Vein endothelial cell (primary cell): ENCODE data around the gene CRABP2. TPM values are rescaled to one million over a fixed set of nuclear protein-coding genes. Genes with fewer than 3 reads are reported as not detected.

Source experiments
- total RNA-seq: library from RNA; depleted of rRNA; stranded (reverse); fragments of >200 nt; gene quantifications from 2 replicates; pipeline ENCODE4 v1.2.3, GENCODE V29; 2012

CRABP2 gene
- total RNA-seq = 0.65 TPM in 1 of 2 replicates, not detected in the other

GRCh38 chr1:156705321-156705917 is at the start of gene CRABP2:
Gene CRABP2 (minus strand): TSS chr1:156705583. CDS start chr1:156705446, 137 bp downstream.

DNA sequence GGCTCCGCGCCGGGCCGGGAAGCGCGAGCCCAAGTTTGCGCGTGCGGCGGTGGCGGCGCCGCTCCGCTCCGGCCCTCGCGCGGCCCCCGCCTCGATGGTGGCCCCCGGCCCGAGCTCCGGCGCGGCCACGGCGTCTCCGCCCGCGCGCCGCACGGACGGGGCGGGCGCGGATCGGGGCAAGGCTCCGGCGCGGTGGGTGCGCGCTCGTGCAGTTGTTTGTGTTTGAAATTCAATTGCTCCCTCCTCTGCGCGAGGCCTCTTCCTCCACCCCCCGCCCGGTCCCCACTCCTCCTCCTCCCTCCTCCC is 46.0 kb upstream of the CRABP2 start, which contains the start of gene HDGF:
HDGF (minus strand) TSS at position 225 of the 306 bp plus-strand sequence. CDS start 246 bp downstream, outside the sequence.

DNA sequence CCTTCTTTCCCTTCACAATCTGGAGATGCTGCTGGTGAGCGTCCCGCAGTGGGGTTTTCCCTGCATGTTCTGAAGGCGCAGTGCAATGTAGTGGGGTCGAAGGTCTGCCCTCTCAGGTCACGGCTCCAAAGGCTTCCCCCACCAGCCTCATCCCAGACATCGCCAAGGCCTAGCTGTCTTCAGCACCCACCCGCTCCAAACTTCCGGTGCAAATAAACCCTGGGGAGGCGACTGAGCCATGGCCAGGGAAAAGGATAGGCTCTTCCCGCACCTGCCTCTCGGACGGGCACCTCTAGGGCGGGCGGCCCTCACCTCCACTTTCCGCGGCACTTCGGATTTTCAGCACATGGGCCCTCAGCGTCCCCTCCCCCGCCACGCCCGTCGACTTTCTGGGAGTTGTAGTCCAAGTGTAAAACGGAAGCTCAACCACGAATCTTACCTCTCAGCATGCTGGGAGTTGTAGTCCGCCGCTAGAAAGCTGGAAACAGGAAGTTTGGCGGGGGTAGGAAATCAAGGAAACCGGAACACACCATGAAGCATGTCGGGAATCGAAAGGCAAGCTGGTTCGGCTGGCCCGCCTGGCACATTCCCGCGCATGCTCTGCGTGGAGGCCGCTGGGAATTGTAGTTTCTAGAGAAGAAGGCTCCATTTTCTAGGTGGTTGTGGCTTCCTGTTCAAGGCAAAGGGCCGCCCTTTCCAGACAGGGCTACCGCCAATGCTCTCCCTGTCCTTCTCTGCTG is 35.5 kb upstream of the CRABP2 start, which contains the start of gene MRPL24:
MRPL24 (minus strand) TSS at position 348 of the 740 bp plus-strand sequence. CDS start 2,384 bp downstream, outside the sequence.

GRCh38 chr1:156728599-156729462 is 23.4 kb upstream of the CRABP2 start, which contains the start of gene ISG20L2:
Gene ISG20L2 (minus strand): TSS chr1:156728766. CDS start chr1:156727652, 1,114 bp downstream.

GRCh38 chr1:156727926-156728598 is 22.7 kb upstream of the CRABP2 start, which contains the start of gene METTL25B:
Gene METTL25B (plus strand): TSS chr1:156728469. CDS start chr1:156729105, 636 bp downstream.

GRCh38 chr1:156676820-156677615 is 28.4 kb downstream of the CRABP2 start, which contains the start of gene NES:
Gene NES (minus strand): TSS chr1:156677407. CDS start chr1:156677264, 143 bp downstream.

Other genes with a start within 250 kb of the CRABP2 start
- gene MEF2D, start 204.8 kb downstream of the CRABP2 start, total RNA-seq = 21.6 and 29.4 TPM in 2 replicates
- gene IQGAP3, start 133.0 kb downstream of the CRABP2 start, total RNA-seq = 19.6 and 21.5 TPM in 2 replicates
- not detected in 2 replicates for gene TTC24, start 125.9 kb downstream of the CRABP2 start, total RNA-seq
- gene NAXE, start 113.8 kb downstream of the CRABP2 start, total RNA-seq = 73.1 and 110 TPM in 2 replicates
- gene GPATCH4, start 104.1 kb downstream of the CRABP2 start, total RNA-seq = 20.6 and 26.7 TPM in 2 replicates
- not detected in 2 replicates for gene HAPLN2, start 86.2 kb downstream of the CRABP2 start, total RNA-seq
- 0.10 TPM in 1 of 2 replicates, not detected in the other for gene BCAN, start 63.5 kb downstream of the CRABP2 start, total RNA-seq
- gene NES, start 28.2 kb downstream of the CRABP2 start, total RNA-seq = 81.7 and 150 TPM in 2 replicates
- 7.0 and 14.7 TPM in 2 replicates for gene METTL25B, start 22.9 kb upstream of the CRABP2 start, total RNA-seq
- gene ISG20L2, start 23.2 kb upstream of the CRABP2 start, total RNA-seq = 34.0 and 45.1 TPM in 2 replicates
- 29.1 and 34.1 TPM in 2 replicates for gene MRPL24, start 35.5 kb upstream of the CRABP2 start, total RNA-seq
- 214 and 234 TPM in 2 replicates for gene HDGF, start 46.1 kb upstream of the CRABP2 start, total RNA-seq
- gene PRCC, start 62.0 kb upstream of the CRABP2 start, total RNA-seq = 26.5 and 35.3 TPM in 2 replicates
- 0.33 TPM in 1 of 2 replicates, not detected in the other for gene SH2D2A, start 111.3 kb upstream of the CRABP2 start, total RNA-seq
- not detected in 2 replicates for gene INSRR, start 153.5 kb upstream of the CRABP2 start, total RNA-seq
- gene NTRK1, start 155.3 kb upstream of the CRABP2 start, total RNA-seq = not detected in 2 replicates
- 46.9 and 49.6 TPM in 2 replicates for gene PEAR1, start 188.1 kb upstream of the CRABP2 start, total RNA-seq
- gene LRRC71, start 215.0 kb upstream of the CRABP2 start, total RNA-seq = 0.19 and 0.33 TPM in 2 replicates